IMR-90 (cell line): ENCODE results near the gene FAM240A. TPM values are rescaled to one million over a fixed set of nuclear protein-coding genes. Genes with fewer than 3 reads are reported as not detected.

Source experiments
- ATAC-seq: fragments of 200-7000 bp; cut with Tn5 transposase; 2 replicates; pipeline ENCODE4 v1.9.1; 2020; ENCODE audit warnings: low read depth, mild to moderate bottlenecking, moderate library complexity
- BruUV-seq: library from RNA; stranded (reverse); fragments of 400-500 nt; replicated peaks from 2 replicates; lab custom pipeline; 2021; lab: Mats Ljungman, UMichigan
- CTCF ChIA-PET: fragments of 300-600 bp; formaldehyde crosslinking; extraction: SDS; loops from one replicate; lab custom pipeline; 2021; ENCODE audit warnings: antibody characterized with exemption; lab: Yijun Ruan, JAX
- POLR2A ChIA-PET: fragments of 300-600 bp; sonication (Branson Sonifier 250); formaldehyde crosslinking; loops from one replicate; lab custom pipeline; 2022; ENCODE audit warnings: antibody characterized with exemption; ENCODE audit not compliant: unreplicated experiment; lab: Charles Lee
- DNase-seq: peaks from one replicate; pipeline ENCODE4 v3.0.0; 2013
- H2AFZ ChIP-seq: replicated peaks from 2 replicates; pipeline ENCODE3; 2013; ENCODE audit warnings: low read length, mild to moderate bottlenecking; ENCODE audit not compliant: poor library complexity
- H2AK5ac ChIP-seq: 2 replicates; pipeline ENCODE4 v1.6.1; 2013; ENCODE audit warnings: low read depth, low read length, inconsistent platforms
- H2AK9ac ChIP-seq: replicated peaks from 2 replicates; pipeline ENCODE3; 2013; ENCODE audit warnings: mild to moderate bottlenecking, low read depth, low read length, moderate library complexity; ENCODE audit not compliant: poor library complexity
- H2BK120ac ChIP-seq: 2 replicates; pipeline ENCODE4 v1.6.1; 2013; ENCODE audit warnings: low read depth, low read length, inconsistent platforms
- H2BK15ac ChIP-seq: 3 replicates; pipeline ENCODE4 v1.6.1; 2013; ENCODE audit warnings: low read depth, low read length, inconsistent platforms
- H2BK20ac ChIP-seq: 2 replicates; pipeline ENCODE4 v1.6.1; 2013; ENCODE audit warnings: low read depth, mild to moderate bottlenecking, inconsistent platforms, low read length, moderate library complexity
- H2BK5ac ChIP-seq: 2 replicates; pipeline ENCODE4 v1.6.1; 2013; ENCODE audit warnings: mild to moderate bottlenecking, low read depth, low read length, inconsistent platforms; ENCODE audit not compliant: poor library complexity, severe bottlenecking
- H3K14ac ChIP-seq: replicated peaks from 2 replicates; pipeline ENCODE4 v1.6.1; 2013; ENCODE audit warnings: low read depth, low read length, inconsistent platforms
- H3K18ac ChIP-seq: 2 replicates; pipeline ENCODE4 v1.6.1; 2013; ENCODE audit warnings: low read depth, low read length, control low read depth
- H3K23ac ChIP-seq: 2 replicates; pipeline ENCODE4 v1.6.1; 2013; ENCODE audit warnings: low read depth, low read length, inconsistent platforms
- H3K27ac ChIP-seq: 2 replicates; pipeline ENCODE4 v1.5.1; 2013; ENCODE audit warnings: mild to moderate bottlenecking, control low read depth, low read length; ENCODE audit not compliant: insufficient read depth
- H3K27me3 ChIP-seq: 2 replicates; pipeline ENCODE4 v1.6.1; 2013; ENCODE audit warnings: low read length; ENCODE audit not compliant: control insufficient read depth, insufficient read depth
- H3K36me3 ChIP-seq: 2 replicates; pipeline ENCODE4 v1.6.1; 2013; ENCODE audit warnings: low read length, mixed read lengths; ENCODE audit not compliant: control insufficient read depth, insufficient read depth
- H3K4ac ChIP-seq: 2 replicates; pipeline ENCODE4 v1.6.1; 2013; ENCODE audit warnings: low read depth, low read length, inconsistent platforms
- H3K4me1 ChIP-seq: 2 replicates; pipeline ENCODE4 v1.6.1; 2013; ENCODE audit warnings: low read length, mixed read lengths; ENCODE audit not compliant: control insufficient read depth, insufficient read depth
- H3K4me2 ChIP-seq: 2 replicates; pipeline ENCODE4 v1.6.1; 2013; ENCODE audit warnings: low read depth, mild to moderate bottlenecking, control low read depth, low read length, moderate library complexity
- H3K4me3 ChIP-seq: 2 replicates; pipeline ENCODE4 v1.5.1; 2013; ENCODE audit warnings: low read depth, mild to moderate bottlenecking, control low read depth, low read length, moderate library complexity; ENCODE audit not compliant: insufficient read depth
- H3K56ac ChIP-seq: 2 replicates; pipeline ENCODE4 v1.6.1; 2013; ENCODE audit warnings: low read length, inconsistent platforms; ENCODE audit not compliant: insufficient read depth; ENCODE audit errors: extremely low read depth
- H3K79me1 ChIP-seq, 2 experiments: 2 replicates each; pipeline ENCODE4 v1.6.1; 2013; ENCODE audit warnings: low read length in 2 of 2, inconsistent platforms in 1 of 2, low read depth in 1 of 2
- H3K9ac ChIP-seq: 2 replicates; pipeline ENCODE4 v1.6.1; 2013; ENCODE audit warnings: low read depth, low read length, control low read depth
- H3K9me1 ChIP-seq: 2 replicates; pipeline ENCODE4 v1.6.1; 2013; ENCODE audit warnings: low read length, inconsistent platforms; ENCODE audit not compliant: insufficient read depth
- H3K9me3 ChIP-seq: 2 replicates; pipeline ENCODE4 v1.6.1; 2013; ENCODE audit warnings: low read length; ENCODE audit not compliant: control insufficient read depth, insufficient read depth
- H4K20me1 ChIP-seq: 2 replicates; pipeline ENCODE4 v1.6.1; 2013; ENCODE audit warnings: low read length, inconsistent platforms; ENCODE audit not compliant: insufficient read depth
- H4K5ac ChIP-seq: 2 replicates; pipeline ENCODE4 v1.6.1; 2013; ENCODE audit warnings: mild to moderate bottlenecking, low read depth, low read length, control low read depth
- H4K8ac ChIP-seq, 2 experiments: 2 replicates each; pipeline ENCODE4 v1.6.1; 2013; ENCODE audit warnings: low read depth in 2 of 2, low read length in 2 of 2, control low read depth in 1 of 2, inconsistent platforms in 1 of 2
- H4K91ac ChIP-seq: 2 replicates; pipeline ENCODE4 v1.6.1; 2013; ENCODE audit warnings: low read depth, low read length, inconsistent platforms; ENCODE audit not compliant: insufficient read depth
- CEBPB ChIP-seq: IDR thresholded peaks from 2 replicates; pipeline ENCODE4 v1.6.1; 2012; ENCODE audit warnings: low read depth, low read length, improper control_type of control experiment
- FOS ChIP-seq: fragments of 150-350 bp; IDR thresholded peaks from 2 replicates; pipeline ENCODE4 v1.6.1; 2016; ENCODE audit warnings: low read depth, low read length
- MAZ ChIP-seq: IDR thresholded peaks from 2 replicates; pipeline ENCODE4 v1.6.1; 2012; ENCODE audit warnings: low read depth, mild to moderate bottlenecking, low read length, improper control_type of control experiment, moderate library complexity, borderline replicate concordance
- NFE2L2 ChIP-seq: fragments of 150-350 bp; IDR thresholded peaks from 2 replicates; pipeline ENCODE4 v1.6.1; 2016; ENCODE audit warnings: low read depth, mild to moderate bottlenecking, low read length
- POLR2A ChIP-seq: IDR thresholded peaks from 2 replicates; pipeline ENCODE4 v1.6.1; 2012; ENCODE audit warnings: mild to moderate bottlenecking, low read depth, low read length
- RAD21 ChIP-seq: IDR thresholded peaks from 2 replicates; pipeline ENCODE4 v1.6.1; 2012; ENCODE audit warnings: low read length, improper control_type of control experiment
- RCOR1 ChIP-seq: IDR thresholded peaks from 2 replicates; pipeline ENCODE4 v1.6.1; 2012; ENCODE audit warnings: mild to moderate bottlenecking, low read length, improper control_type of control experiment; ENCODE audit not compliant: insufficient replicate concordance
- RFX5 ChIP-seq: IDR thresholded peaks from 2 replicates; pipeline ENCODE4 v1.8.0; 2012; ENCODE audit warnings: low read depth, mild to moderate bottlenecking, low read length, moderate library complexity
- SMC3 ChIP-seq: fragments of 150-350 bp; IDR thresholded peaks from 2 replicates; pipeline ENCODE4 v1.6.1; 2016; ENCODE audit warnings: low read depth, mild to moderate bottlenecking, antibody characterized with exemption, low read length, moderate library complexity
- WGBS, 2 experiments: methylation state at CpG; one replicate each; pipeline versions ENCODE4 v1.1.5 to v1.1.7; 2013; ENCODE audit warnings: missing lambda C conversion rate in 2 of 2; ENCODE audit not compliant: insufficient read length in 1 of 2; ENCODE audit errors: extremely low coverage in 2 of 2; 5-methylcytosine and 5-hydroxymethylcytosine counted together
- dilution Hi-C: fragments of 300-500 bp; cut with HindIII; formaldehyde crosslinking; loops from one replicate; pipeline ENCODE4 v1.14.3; 2018; ENCODE audit warnings: low sequenced_read_pairs; ENCODE audit not compliant: unreplicated experiment
- in situ Hi-C: fragments of 300-500 bp; cut with MboI; formaldehyde crosslinking; loops from 3 replicates; pipeline ENCODE4 v1.14.3; 2019; ENCODE audit warnings: low sequenced_read_pairs, inconsistent platforms, mixed read lengths
- intact Hi-C: fragments of 100-400 bp; cut with micrococcal nuclease; formaldehyde crosslinking; loops from 2 replicates; pipeline ENCODE4 v1.10.0; 2022
- polyA plus RNA-seq, 3 experiments: library from polyadenylated mRNA; depleted of rRNA; stranded (reverse); fragments of >200 nt; gene quantifications; 2 replicates each; pipeline ENCODE4 v1.2.3, GENCODE V29; 2012; ENCODE audit warnings: low replicate concordance in 1 of 3
- total RNA-seq: library from RNA; depleted of rRNA; stranded (reverse); fragments of >200 nt; gene quantifications from 2 replicates; pipeline ENCODE4 v1.2.3, GENCODE V29; 2012
- TF ChIP-seq, protein P1 (sequence below): fragments of 150-350 bp; IDR thresholded peaks from 2 replicates; pipeline ENCODE4 v1.6.1; 2016; ENCODE audit warnings: low read depth, mild to moderate bottlenecking, low read length, moderate library complexity, borderline replicate concordance
- TF ChIP-seq, protein P2 (sequence below): fragments of 150-350 bp; IDR thresholded peaks from 2 replicates; pipeline ENCODE4 v1.6.1; 2017; ENCODE audit warnings: mild to moderate bottlenecking, antibody characterized with exemption, low read length, low read depth

The FAM240A gene
- total and polyA plus RNA-seq, 2 of the 4 experiments (the other 2 are of a cell fraction): not detected

DNA sequence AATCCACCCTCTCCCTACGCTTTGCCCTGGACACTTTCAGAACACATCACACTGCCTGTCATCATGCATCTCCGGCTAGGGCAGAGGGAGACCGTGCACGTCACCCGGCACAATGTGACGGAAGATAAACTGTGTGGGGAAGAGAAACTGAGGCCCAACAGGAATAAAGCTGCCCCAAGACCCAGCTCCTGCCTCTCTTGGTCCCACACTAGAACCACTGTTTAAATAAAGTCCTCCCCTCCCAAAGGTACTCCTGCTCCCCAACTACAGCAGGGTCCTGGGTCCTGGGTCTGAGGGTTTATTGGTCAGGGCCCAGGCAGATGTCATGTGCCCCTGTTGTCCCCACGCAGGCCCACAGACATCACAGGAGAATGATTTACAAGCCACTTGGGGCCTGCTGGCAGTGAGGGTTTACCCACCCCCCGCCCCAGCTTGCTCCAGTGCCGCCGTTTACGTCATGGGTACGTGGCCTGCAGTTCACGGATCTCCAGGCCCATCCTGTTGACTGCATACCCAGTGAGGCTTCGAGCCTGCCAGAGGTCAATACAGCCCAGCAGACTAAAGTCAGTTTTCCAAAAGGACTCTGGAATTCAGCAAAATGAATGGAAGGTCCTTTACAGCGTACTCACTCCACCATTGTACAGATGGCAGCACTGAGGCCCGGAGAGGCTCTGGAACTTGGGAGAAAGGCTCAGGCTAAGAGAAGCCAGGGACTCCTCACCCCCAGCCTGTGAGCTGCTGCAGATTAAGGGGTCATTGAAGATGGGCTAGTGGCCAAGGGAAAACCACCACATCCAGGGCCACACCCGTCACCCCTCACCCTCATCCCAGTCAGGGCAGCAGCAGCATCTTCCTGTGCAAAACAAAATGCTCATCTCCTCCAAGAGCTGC lies 57.9 kb downstream of the FAM240A start:
- Histone ChIP-seq H4K20me1 (no peaks in the 10 kb centered on the region), H2AK9ac (peak overlapping the region; percentile 23), H3K4me3 (no peak overlapping the region), H2BK120ac (no peak overlapping the region), H3K79me1 (no peaks in the 10 kb centered on the region), H3K9me3 (no peaks in the 10 kb centered on the region), H3K4ac (no peak overlapping the region), H3K4me1 (no peaks in the 10 kb centered on the region), H3K9me1 (no peaks in the 10 kb centered on the region; the same call in 1 of the 2 replicates), H3K4me2 (no peak overlapping the region), H2AK5ac (no peak overlapping the region), H2AFZ (no peak overlapping the region), H4K91ac (no peak overlapping the region), H2BK15ac (no peak overlapping the region), H4K5ac (no peak overlapping the region), H2BK5ac (no peak overlapping the region), H4K8ac (no peak overlapping the region), H3K27me3 (peaks cover 2% of the 10 kb centered on the region; the same call in 1 of the 2 replicates), H2BK20ac (no peak overlapping the region), H3K23ac (no peak overlapping the region), H3K27ac (no peak overlapping the region), H3K56ac (no peak overlapping the region), H3K14ac (no peak overlapping the region), H3K36me3 (peaks cover 5% of the 10 kb centered on the region; the same call in 1 of the 2 replicates), H3K9ac (no peak overlapping the region), H3K18ac (no peak overlapping the region)
- no peak for TF ChIP-seq RFX5
- TF ChIP-seq RAD21: no peak
- no peak for TF ChIP-seq NFE2L2
- no peak for TF ChIP-seq SMC3
- no peak for TF ChIP-seq FOS
- TF ChIP-seq MAZ: no peak
- TF ChIP-seq, protein P1, sequence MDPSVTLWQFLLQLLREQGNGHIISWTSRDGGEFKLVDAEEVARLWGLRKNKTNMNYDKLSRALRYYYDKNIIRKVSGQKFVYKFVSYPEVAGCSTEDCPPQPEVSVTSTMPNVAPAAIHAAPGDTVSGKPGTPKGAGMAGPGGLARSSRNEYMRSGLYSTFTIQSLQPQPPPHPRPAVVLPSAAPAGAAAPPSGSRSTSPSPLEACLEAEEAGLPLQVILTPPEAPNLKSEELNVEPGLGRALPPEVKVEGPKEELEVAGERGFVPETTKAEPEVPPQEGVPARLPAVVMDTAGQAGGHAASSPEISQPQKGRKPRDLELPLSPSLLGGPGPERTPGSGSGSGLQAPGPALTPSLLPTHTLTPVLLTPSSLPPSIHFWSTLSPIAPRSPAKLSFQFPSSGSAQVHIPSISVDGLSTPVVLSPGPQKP: no peak
- TF ChIP-seq CEBPB: no peak
- TF ChIP-seq RCOR1: no peak
- TF ChIP-seq, protein P2, sequence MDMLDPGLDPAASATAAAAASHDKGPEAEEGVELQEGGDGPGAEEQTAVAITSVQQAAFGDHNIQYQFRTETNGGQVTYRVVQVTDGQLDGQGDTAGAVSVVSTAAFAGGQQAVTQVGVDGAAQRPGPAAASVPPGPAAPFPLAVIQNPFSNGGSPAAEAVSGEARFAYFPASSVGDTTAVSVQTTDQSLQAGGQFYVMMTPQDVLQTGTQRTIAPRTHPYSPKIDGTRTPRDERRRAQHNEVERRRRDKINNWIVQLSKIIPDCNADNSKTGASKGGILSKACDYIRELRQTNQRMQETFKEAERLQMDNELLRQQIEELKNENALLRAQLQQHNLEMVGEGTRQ: no peak
- no peak for TF ChIP-seq POLR2A
- no TSS peak for BruUV-seq
- ChIA-PET POLR2A (no interaction called here), CTCF (interaction anchor here (1.2 kb wide), 1 partner anchor 182 kb away, joined by 3 read pairs; no protein-coding TSS in a partner anchor)
- DNase-seq (no peak), ATAC-seq (no peak)
- in situ Hi-C loops: no loop called here
- dilution Hi-C loops: no loop called here
- intact Hi-C loops: no loop called here
- WGBS, 2 experiments: 43% methylated on average over 3 of the region's 17 CpGs; no CpG with 5 or more reads in 1 of the 2 experiments
